HG03469 (cell line): ENCODE data around the gene DNAJA3.
"Not testable (repeated sequence)": the region's sequence is repeated elsewhere in the genome, so short reads cannot be mapped to it uniquely, and the experiment has no call there.

Source experiments
- ATAC-seq: cut with Tn5 transposase; IDR thresholded peaks from one replicate; pipeline ENCODE4 v1.9.1; 2021; ENCODE audit warnings: mild to moderate bottlenecking, moderate library complexity, moderate number of reproducible peaks; ENCODE audit not compliant: unreplicated experiment

The DNAJA3 gene

DNA sequence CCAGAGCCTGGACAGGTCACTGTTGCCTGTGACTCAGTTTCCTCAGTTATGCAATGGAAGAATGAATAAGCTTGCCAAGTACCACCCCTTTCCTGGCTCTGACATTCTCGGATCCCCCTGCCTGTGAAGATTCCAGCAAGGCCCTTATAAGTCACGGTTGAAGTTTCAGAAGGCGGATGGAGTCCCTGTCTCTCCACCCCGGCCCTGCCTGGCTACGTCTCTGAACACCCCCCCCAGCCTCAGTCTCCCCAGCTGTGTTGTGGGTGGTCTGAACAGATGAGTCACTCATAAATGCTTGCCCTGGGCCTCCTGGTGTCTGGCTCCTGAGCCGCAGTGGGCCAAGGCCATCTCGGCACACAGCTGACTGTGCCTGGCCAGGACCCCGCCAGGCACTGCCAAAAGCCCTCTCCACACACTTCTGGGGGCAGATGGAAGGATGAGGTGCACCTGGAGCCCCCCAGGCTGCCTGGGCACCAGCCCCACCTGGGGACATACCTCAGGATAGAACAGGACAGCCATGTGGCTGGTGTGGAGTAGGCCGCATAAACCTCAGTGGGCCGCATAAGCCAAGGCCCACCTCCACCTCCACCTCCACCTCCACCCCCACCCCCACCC, 38.6 kb upstream of the DNAJA3 start:
- no peak for ATAC-seq

DNA sequence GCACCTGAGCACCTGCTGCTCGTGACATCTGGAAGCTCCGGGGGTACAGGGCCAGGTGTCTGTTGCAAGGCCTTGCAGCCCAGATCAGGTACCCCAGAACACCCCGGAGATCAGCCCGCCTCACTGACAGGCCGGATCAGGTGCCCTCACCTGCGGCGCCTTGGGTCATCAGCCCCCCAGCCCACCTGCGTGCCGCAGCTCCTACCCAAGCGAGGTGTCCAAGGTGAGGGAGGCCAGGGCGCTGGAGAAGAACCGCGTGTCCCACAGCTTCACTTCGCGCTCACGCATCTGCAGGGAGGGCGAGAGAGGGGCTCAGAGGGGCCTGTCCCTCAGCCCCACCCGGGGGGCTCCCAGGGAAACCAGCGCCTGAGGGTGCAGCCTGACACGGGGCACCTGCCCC, 37.9 kb upstream of the DNAJA3 start:
- ATAC-seq: no peak

DNA sequence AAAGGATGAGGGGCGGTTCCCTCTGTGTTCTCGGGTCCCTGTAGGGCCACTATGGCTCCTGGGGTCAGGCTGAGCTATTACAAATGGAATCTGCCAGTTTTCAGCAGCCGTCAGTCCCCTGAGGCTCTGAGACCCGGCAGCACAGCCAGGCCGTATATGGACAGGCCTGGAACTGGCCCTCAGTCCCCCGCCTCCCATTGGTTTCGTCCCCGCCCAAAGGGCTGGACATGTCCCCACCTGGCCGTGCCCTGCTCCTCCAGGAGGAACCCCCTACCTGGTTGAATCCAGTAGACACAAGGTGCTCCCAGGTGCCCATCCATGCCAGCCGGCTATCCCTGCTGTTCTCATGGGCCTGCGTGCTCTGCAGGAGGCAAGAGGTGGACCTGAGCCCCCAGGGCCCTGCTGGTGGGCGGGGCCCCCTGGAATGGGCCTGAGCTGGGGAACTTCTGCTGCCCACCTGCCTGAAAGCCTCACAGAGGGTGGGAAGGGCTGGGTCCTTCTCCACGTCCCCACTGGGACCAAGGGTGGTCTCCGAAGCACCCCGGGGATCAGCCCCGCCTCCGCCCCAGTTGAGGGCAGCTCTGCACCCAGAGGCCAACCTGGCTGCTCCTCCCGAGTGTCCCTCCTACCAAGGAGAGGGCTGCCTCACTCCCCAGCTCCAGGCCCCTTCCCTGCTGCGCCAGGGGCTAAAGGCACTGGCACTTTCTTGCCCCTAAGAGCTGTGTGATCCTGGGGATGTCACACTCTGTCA, 37.2 kb upstream of the DNAJA3 start:
- ATAC-seq: no peak

DNA sequence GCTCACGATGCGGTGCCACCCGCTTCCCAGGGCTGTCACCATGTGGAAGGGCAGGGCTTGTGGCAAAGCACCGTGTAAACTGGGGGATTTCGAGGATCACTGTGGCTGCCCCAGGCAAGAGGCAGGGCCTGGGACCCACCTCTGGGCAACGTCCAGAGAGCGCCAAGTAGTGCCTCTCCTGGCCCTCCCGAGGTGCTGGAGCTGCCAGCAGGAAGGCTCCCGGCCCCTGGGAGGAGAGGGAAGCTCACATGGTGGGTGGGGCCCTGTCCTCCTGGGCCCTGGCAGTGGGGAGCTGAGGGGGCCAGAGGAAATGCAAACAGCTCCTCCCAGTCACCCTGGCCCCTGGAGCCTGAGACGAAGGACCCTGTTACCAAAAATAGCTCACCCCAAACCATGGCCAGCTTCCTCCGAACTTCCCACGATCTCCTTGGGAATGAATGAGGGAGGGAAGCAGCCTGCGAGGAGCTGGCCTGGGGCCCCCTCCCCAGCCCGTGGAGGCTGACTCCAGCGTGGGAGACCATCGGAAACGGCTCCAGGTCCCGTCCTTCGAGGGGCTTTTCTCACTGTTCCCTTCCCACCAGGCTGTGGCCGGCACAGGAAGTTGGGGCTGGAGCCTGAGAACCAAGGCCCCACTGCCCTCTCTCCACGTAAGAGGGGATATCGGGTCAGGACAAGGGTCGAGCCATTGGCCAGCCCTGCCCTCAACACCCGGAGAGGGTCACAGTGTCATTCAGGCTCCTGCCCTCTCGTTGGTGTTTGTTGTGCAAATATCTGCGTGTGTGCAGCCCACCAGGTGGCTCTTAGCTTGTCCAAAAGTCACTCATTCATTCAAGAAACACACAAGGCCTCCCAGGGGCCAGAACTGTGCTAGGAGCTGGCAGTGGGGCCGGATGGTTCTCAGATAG, 36.4 kb upstream of the DNAJA3 start:
- ATAC-seq: no peak

DNA sequence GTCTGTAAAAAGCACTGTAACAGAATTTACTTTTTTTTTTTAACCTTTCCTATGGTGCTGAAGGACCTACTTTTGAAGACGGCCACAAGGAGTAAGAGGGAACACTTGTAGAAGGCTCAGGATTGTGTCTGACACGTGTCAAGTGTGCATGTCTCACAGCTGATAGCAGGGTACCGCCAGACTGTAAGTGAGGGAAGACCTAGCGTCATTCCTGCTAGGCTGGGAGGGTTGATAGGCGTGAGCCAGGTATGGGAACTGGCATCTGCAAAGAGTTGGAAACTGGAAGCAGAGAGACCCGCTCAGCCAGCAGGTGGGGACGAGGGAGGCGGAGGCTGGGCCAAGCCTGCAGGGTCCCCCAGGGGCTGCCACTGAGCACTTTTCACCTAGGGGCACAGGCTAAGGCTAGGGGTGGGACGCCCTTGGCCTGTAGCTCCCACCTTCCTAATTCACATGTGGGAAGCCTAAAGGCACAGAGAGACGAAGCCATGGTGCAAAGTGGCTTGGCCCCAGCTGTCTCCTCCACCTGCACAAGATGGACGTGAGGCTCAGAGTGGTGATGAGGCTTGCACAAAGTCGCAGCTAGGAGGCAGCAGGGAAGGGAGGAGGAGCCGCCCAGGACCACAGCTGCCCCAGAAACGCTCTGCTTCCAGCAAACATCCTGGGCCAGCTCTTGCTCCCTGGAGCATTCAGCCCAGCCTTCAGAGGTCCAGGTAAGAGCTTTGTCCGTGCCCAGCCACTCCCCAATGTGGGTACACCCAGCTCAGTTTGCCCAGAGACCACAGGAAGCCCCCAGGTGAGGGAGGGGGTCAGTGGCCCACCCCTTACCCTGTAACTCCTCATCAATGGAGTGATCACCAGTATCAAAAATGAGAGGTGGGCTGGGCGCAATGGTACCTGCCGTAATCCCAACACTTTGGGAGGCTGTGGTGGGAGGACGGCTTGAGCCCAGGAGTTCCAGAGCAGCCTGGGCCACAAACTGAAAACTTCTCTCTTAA, 35.1 kb upstream of the DNAJA3 start:
- no peak for ATAC-seq

DNA sequence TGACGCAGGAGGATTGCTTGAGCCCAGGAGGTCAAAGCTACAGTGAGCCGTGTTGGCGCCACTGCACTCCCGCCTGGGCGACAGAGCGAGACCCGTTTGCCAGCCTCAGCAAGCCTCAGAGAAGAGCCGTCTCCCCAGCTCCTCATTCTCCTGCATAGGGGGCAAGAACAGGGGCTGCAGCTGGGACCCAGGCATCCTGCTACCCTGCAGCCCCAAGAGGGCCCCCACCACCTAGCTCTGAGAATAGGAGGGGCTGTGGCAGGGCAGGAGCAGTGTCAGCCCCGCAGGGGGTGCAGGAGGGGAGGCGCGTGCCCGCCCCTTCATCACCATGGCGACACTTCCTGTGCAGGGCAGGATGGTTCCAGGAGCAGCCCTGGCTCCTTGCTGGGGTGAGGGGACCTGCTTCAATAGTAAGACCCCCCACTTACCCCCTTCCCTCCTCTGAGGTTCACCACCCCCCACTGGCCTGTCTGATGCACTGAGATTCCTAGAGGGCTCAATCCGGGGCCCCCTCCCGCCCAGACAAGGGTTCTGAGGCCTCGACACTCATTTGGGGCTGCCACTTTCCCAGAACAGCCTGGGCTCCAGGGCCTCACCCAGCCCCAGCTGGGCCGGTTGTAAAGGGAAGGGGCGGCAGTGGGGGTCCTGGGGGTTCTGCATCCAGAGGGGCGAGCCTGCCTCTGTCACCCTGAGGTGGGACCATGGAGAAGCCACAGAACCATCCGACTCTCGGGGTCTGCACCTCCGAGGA, 33.9 kb upstream of the DNAJA3 start:
- no peak for ATAC-seq

DNA sequence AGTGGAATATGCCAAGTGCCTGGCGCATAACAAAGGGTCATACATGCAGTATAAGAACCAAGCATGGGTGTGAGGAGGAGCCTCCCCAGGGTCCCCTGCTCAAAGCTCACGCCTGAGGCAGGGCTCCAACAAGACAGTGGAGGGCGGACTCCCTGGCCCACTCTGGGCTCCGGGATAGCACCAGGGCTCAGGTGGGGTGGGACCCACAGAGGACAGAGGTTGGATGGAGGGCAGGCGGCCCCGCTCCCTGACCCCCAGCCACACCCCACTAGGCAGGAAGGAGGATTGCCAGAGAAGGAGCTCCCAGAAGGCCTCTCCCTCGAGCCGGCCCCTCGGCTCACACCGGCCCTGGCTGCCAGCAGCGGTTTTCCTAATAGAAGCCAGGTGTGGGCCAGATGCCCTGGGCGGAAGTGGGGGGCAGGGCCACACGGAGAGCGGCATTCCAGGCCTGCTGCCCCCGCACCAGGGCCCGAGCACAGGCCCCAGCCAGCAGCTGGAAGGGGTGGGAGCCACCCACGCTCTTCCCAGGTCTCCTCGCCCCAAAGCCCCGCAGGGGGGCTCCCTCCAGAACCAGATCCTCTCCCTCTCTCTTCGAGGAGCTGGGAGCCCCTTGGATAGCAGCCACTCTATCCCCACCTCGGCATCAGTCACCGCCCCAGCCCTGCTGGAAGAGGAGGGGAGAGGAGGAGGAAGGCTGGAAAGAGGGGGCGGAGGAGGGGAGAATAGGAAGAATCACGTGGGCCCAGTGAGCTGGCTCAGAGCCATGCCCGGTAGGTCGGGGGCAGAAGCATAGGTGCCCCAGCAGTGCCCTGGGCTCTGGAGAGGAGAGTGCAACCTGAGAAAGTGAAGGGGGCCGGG, 33.1 kb upstream of the DNAJA3 start:
- no peak for ATAC-seq

DNA sequence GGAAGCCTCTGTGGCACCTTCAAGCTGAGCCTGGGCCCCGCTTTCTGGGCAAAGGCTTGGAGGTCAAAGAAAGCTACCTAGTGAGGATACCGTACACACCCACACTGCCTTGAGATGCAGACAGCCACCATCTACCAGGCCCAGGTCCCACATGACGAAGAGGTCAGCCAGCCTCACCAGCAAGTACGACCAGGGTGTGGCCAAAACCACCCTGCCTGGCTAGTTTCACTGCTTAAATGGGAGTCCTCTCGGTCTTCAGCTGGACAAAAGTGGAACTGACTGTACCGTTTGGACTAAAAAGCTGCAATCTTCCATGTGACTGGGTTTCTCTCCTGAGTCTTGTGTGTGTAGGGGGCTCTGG, 32.4 kb upstream of the DNAJA3 start:
- ATAC-seq: no peak

DNA sequence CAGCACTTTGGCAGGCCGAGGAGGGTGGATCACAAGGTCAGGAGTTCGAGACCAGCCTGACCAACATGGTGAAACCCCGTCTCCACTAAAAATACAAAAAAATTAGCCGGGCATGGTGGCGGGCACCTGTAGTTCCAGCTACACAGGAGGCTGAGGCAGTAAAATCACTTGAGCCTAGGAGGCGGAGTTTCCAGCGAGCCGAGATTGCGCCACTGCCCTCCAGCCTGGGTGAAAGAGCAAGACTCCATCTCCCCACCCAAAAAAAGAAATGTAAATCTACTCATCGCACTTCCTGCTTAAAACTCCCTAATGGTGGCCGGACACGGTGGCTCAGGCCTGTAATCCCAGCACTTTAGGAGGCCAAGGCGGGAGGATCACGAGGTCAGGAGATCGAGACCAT, 31.8 kb upstream of the DNAJA3 start:
- ATAC-seq: not testable (repeated sequence)

DNA sequence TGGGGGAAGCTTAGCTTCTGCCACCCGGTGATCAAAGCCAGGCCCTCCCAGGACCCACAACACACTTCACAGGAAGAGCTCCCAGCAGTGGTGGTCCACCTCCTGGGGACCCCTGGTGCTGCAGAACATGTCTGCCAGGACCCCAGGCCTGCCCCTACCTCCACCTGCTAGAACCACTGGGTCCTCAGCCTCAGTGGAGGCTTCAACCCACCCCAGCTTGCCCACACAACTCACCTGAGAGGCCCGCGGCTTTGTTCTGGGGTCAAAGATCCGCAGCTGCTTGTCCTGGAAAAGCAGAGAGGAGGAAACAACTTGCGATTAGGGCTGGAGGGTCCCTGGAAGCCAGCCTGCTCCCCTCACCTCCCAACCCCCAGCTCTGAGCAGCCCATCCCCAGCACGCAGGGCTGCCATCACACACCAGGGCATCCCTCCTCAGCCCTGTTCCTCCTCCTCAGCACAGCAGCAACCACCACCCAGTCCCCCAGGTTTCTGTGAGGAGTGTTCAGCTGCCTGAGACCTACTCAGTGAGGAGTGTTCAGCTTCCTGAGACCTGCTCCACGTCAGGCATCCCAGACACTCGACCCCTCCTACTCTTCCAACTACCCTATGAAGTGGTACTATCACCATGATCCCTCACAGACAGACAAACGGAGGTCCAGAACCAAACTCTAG, 30.5 kb upstream of the DNAJA3 start:
- ATAC-seq: no peak

DNA sequence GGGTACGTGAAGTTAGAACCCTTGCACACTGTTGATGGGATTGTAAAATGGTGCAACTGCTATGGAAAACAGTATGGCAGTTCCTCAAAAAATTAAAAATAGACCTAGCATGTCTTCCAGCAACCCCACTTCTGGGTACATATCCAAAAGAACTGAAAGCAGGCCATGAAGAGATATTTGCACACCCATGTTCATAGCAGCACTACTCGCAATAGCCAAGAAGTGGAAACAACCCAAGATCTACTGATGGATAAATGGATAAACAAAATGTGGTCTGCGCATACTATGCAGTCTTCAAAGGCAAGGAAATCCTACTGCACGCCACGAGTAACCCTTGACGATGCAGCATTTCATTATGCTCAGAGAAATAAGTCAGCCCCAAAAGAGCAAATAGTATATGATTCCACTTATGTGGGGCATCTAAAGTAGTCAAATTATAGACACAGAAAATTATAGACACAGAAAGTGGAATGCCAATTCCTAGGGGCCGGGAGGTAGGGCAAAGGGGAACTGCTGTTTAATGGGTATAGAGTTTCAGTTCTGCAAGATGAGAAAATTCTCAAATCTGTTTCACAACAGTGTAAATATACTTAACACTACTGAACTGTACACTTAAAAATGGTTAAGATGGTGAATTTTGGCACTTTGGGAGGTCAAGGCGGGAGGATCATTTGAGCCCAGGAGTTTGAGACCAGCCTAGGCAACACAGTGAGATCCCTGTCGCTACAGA, 26.5 kb upstream of the DNAJA3 start:
- ATAC-seq: no peak

DNA sequence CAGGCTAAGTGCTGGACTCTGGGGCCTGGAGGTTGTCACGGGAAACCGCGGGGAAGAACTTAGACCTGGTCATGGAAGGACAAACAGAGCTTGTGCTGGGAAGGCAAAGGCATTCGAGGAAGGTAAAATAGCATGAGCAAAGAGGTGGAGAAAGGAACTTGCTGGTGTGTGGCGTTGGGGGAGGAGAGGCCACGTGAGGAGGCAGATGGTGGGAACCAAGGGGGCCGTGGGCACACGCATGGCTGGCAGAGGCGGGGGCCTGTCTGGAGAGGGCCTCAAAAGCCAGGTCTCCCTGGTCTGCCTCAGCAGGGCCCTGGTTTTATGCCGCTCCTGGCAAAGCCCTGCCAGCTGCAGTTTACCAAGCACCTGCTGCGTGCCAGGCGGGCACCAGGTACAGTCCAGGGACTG, 24.6 kb upstream of the DNAJA3 start:
- no peak for ATAC-seq

DNA sequence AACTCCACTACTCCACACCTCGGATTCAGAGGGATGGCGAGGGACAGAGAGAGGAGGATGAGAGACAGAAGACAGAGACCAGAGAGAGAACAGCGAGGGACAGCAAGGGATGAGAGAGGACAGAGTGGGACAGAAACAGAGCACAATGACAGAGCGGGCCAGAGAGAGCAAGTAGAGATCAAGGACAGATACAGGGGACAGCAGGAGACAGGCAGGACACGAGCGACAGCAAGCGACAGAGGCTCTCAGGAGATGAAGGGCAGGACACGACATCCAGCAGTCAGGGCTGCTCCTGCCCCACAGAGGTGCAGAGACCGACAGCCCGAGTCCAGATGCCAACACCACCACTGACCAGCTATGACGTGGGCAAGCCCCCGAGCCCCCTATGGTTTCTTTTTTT, 24.2 kb upstream of the DNAJA3 start:
- ATAC-seq: no peak

DNA sequence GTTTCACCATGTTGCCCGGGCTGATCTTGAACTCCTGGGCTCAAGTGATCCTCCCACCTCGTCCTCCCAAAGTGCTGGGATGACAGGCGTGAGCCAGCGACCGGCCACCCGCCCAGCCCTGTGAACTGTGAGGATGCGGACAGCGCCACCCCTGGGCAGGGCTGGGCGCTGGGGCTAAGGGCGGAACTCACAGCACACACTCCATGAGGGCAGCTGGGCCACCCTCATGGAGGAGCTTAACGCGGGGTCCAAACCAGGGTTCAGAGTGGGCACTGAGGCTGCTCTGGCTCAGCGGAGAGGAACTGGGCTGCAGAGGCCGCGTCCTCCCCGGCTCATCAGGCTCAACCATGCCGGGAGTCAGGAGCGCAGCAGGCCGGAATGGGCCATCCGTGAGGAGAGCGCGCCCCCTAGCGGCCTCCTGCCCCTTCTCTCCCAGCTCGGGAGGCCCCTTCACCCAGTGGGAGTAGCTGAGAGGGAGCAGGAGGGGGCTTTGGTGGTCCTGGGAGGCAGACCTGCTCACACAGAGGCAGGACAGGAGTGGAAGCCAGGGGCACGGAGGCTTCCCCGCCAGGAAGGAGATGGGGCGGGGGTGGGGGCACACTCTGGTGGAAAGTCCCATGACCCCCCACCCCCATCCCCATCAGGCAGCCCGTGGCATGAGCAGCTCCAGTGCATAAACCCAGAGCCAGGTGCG, 23.1 kb upstream of the DNAJA3 start:
- ATAC-seq: no peak

DNA sequence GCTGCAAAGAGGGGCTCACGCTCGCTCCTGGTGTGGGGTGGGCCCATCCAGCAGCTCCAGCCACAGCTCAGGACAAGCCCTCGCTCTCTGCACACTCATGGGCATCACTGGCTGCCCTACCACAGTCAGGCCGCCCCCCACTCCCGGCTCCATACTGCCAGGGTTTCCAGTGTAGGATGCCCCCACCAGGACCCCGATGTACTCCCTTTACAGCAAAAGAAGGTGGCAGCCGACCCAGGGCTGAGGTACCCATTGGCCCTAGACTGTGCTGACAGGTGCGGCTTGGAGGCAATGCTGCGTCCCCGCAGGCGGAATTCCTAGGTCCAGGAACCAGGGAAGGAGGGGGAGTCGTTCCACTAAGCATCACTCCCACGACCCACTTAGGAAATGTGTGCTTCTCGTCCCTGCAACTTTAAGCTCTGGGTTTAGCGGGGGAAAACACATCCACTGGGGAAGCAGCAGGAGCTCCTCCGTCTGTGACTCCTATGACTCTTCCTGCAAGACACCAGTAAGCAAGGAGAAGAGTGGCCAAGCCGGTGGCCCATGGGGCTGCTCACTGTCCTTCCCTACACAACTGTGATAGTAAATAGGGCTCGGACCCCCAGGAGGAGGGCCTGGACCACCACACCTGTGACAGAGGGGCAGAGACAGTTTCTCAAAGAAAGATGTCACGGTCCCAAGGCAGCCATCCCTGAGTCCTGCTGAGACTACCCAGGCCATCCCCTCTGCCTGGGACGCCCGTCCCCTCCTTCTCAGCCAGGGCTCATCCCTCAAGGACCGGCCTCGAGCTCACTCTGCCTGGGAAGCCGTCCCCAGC, 22.3 kb upstream of the DNAJA3 start:
- ATAC-seq: no peak

DNA sequence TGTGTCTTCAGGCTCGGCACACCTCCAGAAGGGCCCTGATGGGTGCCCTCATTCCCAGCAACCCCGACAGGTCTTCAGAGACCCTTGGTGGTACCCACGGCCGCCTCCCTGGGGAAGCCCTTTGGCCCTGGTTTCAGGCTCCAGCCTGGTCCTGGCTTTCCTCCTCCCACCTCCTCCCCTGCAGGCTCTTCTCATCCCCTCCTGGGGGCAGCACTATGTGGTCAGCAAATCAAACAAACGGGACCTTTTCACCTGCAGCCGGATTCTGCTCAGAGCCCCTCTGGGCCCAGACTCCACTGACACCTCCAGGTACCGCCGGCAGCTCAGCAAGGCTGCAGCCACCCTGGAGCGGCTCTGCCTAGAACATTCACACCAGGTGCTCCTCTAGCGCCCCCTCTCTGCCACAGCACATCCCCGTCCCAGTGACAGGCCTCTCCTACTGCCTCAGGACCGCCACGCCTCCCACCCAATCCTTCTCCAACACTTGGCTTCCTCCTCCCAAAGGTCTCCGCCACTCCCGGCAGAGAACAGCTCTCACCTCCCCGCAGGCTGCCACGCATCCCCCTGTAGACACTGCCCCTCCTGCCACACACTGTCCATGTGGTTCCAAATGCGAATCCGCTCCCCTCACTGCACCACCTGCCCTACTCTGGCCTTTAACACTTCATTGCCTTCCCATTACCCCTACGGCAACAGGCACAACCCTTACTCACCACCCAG, 21.3 kb upstream of the DNAJA3 start:
- ATAC-seq: no peak
